Fibroblast of skin of right quadriceps (primary cell): Measurements from ENCODE around the gene CACNA1F.

Experiments used
- DNase-seq: peaks from one replicate; pipeline ENCODE4 v3.0.0-alpha.2; 2013

Gene CACNA1F

DNA sequence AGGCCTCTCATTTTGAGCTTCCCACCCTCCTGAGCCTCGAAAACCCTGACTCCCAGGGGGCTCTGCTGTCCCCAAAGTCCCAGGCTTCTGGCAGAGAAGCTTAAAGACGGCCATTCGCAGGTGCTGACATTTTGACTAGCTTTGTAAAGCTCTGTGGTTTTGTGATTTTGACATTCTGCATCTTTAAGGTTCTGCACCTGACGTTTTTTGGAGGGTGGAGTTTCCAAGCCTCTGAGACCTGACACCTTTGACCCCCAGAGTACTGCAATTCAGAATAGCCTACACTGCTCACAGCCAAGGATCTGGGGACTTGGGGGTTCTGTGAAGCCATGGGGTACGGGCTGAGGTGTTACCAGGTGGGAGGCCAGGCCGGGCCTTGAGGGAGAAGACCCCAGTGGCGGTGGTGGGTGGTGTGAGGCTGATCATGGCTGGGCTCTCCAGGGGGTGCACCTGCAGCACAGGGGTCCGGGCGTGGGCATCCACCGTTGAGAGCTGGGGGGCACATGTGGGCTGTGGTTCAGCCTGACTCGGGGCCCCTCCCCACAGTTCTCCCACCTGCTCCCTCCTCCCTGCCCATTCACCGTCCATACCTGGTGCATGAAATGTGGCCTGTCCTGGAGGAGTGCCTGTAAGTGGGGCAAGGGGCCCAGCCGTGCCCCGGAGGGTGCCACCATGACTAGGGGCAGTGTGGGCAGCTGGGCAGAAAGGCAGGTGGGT lies 24.1 kb upstream of the CACNA1F start:
- no peak for DNase-seq

DNA sequence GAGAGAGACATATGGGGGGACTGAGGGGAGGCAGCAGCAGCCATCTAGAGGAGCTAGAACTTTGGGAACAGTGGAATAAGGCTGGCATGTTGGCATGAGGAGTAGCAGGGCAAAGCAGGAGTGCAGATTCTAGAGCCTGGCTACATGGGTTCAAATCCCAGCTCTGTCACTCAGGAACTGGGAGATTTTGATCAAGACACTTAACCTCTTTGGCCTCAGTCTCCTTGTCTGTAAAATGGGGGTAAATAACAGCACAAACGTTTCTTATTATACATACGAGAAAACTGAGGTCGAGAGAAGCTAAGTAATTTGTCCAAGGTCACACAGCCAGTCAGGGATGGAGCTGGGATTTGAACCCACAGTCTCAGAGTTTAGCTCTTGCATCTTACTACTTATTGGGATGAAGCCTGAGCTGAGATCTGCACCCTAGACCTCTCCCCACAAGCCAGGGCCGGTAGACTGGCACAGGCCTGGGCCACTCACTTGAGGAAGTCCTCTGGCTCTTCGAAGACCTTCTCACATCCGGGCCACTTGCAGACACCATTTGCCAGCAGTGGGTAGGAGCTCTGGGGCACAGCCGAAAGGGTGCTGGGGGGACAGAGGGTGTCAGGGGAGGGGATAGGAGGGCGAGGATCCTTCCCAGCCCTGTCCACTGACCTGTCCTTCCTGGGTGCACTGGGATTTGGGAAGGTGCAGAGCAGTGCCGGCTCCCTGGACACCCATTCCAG lies 23.3 kb upstream of the CACNA1F start:
- DNase-seq: no peak

DNA sequence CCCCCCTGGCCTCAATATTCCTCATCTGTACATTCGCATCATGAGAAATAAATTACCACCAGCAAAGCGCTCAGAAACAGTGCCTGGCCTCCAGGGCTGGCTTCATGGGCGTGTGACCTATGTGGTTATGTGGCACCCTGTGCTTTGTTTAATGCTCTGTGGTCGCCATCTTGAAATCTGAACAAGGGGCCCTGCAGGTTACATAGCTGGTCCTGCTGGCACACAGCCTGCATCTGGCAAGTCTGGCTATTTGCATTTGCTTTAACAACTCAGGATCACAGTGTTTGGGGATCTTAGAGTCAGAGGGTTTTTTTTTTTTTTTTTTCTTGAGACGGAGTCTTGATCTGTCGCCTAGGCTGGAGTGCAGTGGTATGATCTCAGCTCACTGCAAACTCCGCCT lies 21.5 kb upstream of the CACNA1F start:
- DNase-seq: no peak

DNA sequence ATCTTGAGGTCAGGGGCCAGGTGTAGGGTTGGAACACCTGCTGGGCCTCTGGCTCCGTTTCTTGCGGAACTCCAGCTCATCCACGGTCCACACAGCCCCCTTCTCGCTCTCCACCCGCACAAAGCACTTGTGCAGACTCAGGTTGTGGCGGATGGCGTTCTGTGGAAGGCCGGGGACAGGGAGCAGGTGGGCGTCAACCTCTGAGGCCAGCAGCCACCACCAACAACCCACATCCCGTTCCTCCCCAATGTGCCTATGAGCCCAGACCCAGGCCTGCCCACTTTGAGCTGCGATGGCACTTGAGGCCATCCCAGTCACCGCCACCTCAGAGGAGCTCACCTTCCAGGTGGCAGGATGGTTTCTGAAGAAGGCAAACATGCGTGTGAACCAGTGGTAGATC lies 18.2 kb upstream of the CACNA1F start:
- no peak for DNase-seq

DNA sequence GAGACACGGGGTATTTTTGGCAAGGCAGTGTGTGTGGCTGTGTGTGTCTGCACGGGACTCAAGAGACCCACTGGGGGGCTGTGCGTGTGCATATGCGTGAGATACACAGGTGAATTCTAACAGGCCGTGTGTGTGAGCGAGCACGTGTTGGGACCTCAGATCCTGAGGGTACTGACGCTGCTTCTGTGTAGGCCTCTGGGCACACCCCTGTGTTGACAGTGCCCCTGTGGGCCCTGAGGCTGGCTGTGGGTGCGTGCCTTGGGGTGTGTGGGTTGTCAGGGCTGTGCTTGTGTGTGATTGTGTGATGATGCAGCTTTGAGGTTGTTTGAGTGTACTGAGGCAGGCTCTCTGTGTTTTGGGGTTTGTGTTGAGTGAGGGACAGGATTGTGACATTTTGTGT lies 17.4 kb upstream of the CACNA1F start:
- DNase-seq: no peak

DNA sequence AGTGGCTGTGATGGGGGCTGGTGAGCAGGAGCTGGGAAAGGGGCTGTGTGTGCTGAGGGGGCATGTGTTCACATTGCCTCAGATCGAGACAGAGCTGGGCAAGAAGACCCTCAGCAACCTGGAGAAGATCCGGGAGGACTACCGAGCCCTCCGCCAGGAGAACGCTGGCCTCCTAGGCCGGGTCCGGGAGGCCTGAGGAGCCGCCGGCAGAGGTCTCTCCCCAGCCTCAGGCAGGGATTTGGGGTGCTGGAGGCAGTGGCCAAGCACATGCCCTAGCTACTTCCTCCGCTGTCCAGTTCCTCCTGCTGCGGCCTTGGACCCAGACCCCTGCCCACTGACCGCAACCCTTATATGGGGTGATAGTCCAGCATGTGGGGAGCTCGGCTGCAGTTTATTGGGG lies 16.9 kb upstream of the CACNA1F start:
- no peak for DNase-seq

DNA sequence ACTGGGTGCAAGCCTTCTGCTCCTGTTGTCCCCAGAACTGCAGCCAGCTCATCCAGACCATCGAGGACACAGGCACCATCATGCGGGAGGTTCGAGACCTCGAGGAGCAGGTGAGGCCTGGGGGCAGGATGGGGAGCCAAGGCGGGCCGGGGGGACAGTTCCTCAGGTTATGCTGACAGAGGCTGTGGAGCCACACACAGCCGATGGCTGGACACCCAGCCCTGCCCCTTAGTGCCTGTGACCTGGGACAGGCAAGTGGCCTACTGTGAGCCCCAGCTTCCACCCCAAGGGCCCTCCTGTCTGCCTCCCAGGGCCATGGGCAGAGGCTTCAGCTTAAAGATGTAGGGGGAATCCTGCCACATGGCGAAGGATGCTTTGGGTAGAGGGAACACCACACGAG lies 16.5 kb upstream of the CACNA1F start:
- no peak for DNase-seq

DNA sequence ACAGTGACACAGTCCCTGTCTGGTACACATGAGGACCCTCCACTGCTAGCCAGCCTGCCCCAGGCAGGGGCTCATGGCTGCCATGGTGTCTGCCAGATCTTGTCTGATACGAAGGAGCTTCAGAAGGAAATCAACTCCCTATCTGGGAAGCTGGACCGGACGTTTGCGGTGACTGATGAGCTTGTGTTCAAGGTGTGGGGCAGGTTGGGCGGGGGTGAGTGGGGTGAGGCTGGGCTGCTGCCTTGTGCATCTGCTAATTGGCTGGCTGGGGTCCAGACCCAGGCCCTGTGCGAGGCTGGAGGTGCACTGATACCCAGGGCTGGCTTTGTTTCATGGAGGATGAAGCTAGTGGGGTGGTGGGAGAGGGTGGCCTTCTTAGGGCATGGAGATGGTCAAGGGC lies 15.9 kb upstream of the CACNA1F start:
- DNase-seq: no peak

DNA sequence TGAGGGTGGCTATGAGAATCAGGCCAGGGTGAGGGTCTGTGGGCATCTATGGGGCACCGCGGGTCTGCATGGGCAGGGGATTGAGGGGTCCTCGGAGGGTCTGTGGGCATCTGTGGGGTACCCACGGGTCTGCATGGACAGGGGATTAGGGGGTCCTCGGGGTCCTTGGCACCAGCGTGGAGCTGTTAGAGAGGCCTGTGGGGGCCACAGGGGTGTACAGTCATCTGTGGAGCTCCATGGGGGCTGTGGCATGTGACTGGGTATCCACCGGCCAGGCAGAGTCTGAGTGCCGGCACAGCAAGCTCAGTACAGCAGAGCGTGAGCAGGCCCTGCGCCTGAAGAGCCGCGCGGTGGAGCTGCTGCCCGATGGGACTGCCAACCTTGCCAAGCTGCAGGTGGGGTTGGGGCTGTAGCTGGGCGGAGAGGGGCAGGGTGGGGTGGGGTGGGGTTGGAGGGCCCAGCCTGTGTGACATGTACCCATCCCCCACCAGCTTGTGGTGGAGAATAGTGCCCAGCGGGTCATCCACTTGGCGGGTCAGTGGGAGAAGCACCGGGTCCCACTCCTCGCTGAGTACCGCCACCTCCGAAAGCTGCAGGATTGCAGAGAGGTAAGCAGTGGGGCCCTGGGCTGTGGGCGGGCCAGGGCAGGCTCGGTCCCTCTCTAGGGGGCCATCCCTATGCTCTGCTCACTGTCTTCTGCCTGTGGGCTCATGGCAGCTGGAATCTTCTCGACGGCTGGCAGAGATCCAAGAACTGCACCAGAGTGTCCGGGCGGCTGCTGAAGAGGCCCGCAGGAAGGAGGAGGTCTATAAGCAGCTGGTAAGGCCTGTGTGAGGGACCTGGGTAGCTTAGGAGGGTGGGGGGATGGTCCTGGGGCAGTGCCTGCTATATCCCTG lies 15.0 kb upstream of the CACNA1F start:
- DNase-seq: no peak

DNA sequence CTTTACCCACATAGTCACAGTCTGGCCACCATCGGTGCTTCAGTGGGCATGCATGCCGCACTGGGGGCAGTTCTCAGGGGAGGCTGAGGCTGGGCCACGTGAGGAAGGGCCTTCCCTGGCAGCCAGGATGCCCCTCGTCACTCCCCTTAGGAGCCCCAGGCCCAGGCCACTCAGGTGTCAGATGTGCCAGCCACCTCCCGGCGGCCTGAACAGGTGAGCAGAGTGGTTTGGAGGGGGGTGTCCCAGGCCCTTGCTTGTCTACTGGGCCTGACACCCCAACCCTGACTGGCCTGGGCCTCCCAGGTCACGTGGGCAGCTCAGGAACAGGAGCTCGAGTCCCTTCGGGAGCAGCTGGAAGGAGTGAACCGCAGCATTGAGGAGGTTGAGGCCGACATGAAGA lies 14.2 kb upstream of the CACNA1F start:
- no peak for DNase-seq

DNA sequence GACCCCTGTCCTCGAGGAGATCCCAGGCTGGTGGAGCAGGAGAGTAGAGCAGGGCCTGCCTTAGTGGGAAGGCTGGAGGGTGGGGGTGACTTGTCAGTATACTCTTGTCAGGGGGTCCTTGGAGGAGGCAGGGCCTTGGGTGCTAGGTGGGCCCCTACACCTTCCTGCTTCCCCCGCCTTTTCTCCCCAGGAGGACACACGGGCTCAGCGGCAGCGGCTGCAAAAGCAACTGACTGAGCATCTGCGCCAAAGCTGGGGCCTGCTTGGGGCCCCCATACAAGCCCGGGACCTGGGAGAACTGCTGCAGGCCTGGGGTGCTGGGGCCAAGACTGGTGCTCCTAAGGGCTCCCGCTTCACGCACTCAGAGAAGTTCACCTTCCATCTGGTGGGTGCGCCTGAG lies 13.4 kb upstream of the CACNA1F start:
- DNase-seq: no peak

DNA sequence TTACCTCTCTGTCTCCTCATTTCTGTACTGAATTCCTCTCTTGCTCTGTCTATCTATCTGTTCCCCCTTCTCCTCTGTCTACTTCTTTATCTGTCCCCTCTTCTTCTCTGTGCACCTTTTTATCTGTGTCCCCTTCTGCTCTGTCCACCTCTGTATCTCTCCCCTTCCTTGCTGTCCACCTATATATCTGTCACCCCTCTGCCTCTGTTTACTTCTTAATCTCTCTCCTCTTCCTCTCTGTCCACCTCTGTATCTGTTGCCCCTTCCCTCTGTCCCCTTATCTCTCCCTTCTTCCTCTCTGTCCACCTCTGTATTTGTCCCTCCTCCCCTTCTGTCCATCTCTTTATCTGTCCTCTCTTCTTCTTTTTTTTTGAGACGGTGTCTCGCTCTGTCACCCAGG lies 11.1 kb upstream of the CACNA1F start:
- DNase-seq: no peak

DNA sequence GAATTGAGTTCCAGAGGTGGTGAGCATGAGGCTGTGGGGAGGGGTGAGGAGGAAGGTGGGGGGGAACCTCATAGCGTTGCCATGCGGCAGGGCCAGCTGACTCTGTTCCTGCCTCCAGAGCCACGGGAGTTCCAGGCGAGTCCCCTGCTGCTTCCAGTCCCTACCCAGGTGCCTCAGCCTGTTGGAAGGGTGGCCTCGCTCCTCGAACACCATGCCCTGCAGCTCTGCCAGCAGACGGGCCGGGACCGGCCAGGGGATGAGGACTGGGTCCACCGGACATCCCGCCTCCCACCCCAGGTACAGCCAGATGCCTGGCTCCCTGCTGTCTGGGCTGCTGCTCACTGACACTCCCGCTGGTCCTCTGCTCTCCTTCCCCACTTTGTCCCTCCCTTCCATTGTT lies 10.0 kb upstream of the CACNA1F start:
- DNase-seq: no peak

DNA sequence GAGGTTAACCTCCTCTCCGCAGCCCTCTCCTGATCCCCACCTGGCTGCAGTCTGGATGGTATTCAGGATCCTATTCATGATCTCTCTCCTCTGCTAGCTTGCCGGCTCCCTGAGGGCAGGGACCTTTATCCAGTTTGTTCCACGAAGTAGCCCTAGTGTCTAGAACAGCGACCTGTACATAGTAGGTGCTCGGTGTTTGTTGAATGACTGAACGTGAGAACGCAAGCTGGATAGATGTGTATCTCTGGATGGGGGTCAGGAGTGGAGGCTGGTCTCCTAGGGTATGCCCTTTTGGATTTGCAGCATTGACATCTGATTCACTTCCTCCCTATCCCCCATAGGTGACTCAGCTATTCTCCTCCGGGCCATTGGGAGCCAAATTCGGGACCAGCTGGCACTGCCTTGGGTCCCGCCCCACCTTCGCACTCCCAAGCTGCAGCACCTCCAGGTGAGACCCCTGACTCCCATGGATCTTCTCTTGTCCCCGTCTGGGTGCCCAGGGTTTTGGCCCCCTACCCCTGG lies 9.5 kb upstream of the CACNA1F start:
- no peak for DNase-seq

DNA sequence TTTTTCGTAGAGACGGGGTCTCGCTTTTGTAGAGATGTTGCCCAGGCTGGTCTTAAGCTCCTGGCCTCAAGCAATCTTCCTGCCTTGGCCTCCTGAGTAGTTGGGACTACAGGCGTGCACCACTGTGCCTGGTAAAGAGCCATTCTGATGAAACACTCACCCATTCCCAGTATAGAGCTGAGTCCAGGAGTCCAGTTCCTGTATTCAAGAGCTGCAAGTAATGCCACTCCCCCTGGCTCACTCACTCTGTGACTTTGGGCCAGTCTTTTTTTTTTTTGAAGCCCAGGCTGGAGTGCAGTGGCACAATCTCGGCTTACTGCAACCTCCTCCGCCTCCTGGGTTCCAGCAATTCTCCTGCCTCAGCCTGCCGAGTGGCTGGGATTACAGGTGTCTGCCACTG lies 5.6 kb upstream of the CACNA1F start:
- no peak for DNase-seq

DNA sequence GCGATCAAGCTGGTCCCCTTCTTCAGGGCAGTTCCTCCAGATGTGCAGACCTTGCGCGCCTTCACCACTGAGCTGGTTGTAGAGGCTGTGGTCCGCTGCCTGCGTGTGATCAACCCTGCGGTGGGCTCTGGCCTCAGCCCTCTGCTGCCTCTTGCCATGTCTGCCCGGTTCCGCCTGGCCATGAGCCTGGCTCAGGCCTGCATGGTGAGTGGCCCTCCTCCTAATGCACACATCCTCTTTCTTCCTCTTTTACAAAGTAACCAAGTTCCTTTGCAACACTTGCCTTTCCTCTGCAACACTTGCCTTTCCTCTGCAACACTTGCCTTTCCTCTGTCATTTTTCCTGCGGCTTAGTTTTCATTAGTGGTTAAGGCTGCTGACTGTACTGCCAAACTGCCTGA lies 3.9 kb upstream of the CACNA1F start:
- DNase-seq: no peak

DNA sequence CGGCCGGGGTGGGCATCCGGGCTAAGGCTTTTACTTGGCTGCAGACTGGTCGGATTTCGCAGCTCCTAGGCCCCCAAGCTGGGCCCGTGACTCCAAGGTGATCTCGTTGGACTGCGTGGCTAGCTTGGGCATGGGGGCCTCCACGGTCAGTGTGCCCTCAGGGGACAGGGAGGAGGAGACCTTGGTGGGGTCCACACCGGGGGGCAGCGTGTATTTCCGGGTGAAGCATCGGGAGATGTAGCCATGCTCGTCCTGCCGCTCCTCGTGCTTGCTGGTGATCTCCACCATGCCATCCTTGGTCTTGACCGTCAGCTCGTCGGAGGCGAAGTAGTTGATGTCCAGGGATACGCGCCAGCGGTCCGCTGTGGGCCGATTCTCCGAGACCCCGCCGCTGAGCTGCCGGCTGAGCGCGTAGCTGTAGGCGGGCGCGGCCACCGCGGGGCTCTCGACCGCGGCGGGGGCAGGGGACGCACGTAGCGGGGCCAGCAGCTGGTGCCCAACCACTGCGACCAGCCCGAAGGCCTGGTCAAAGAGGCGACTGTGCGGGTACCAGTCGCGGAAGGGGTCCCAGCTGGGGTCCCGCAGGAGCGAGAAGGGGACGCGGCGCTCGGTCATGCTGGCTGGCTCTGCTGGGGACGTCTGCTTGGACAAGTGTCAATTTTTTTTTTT lies 881 bp upstream of the CACNA1F start:
- DNase-seq: no peak

DNA sequence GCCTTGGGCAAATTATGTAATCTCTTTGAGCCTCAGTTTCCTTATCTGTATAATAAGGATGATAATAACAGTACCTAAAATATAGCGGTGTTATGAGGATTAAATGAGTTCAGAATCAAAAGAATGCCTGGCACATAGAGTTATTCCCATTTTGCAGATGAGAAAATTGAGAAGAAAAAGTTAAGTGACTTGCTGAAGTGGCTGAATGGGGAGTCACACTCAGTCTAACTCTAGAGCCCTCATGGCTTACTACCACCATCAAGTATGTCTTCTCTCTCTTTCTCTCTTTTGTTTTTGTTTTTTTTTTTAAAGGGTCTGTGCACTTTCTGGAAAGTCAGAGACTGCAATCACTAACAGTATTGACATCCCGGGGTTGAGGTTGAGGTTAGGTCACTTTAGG lies 615 bp downstream of the CACNA1F start:
- DNase-seq: no peak

DNA sequence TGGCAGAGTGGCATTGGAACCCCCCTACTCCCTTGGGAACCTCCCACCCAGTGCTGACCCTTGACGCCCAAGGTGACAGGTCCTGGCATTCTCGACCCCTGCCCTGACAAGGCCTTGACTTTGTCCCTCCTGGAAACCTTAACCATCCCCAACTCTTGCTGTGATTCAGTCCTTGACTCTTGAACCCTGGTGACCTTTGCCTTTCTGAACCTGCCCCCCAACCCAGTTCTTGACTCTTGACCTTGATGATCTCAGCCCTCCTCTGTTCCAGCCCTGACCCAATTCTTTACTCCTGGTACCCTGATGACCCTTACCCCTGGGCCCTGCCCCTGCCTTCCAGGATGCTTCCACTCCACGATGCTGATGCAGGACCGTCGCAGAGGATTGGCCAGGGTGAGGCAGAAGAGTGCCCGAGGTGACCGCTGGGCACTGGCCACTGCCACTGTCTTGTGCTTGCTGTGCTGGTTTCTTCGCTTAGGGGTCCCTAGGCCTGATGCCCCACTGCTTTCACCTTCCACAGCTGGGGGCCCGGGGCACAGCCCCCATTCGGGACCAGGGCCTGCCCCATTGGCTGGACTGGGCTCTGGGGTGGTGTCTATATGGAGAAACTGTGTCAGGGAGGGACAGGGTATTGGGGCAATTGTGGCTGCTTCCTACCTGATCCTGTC lies 1.7 kb downstream of the CACNA1F start:
- DNase-seq: no peak

DNA sequence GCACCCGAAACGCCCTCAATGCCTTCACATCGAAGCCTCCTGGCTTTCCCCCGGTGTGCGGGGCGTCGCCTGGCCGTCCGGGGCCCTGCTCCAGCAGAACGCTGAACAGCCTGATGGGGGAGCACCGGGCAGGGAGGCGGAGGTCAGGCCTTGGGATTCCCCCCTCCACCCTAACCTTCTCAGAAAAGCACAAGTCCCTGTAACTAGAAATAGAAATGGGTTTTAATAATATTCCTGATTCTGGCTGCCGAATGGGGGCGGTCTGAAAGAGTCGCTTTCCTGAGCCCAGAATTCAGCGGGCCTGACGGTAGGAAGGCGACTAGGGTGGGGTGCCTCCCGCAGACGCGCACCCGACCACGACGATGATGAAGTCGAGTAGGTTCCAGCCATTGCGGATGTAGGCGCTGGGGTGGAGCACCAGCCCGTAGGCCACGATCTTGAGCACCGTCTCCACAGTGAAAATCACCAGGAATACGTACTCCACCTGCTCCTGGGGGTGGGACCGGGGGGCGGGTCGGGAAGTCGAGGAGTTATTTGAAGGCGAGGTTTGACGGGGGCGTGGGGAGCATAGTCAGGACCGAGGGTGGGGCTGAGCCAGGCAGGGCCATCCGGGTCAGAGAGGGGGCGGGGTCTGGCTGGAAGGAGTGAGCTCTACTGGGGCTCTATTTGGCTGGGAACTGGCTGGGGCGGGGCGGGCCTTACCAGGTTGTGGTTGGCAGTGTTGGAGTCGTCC lies 2.5 kb downstream of the CACNA1F start:
- no peak for DNase-seq

DNA sequence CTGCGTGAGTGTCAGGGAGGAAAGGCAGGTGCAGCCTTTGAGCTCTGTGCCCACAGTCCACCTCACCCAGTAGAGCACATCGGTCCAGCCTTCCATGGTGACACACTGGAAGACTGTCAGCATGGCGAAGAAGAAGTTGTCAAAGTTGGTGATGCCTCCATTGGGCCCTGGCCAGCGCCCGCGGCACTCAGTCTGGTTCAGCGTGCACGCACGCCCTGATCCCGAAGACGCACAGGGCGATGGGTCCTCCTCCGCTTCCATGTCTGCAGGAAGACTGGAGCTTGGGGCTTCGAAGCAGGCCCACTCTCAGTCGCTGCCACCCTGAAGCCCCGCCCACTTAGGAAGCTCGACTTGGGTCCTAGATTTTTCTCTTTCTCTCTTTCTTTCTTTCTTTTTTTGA lies 5.0 kb downstream of the CACNA1F start:
- DNase-seq: no peak

DNA sequence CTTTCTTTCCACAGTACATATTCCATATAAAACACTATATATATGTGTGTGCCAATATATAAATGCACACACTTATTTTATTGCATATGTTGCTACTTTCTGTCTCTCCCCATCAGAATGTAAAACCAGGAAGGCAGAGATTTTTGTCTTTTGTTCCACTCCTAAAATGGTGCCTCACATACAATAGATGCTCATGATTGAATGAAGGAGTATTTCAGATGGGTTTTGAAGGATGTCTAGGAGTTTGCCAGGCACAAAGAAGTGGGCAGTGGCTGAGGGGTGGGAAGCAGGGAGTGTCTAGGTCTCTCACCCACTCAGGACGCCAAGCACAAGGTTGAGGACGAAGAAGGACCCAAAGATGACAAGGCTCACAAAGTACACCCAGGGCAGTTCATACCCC lies 5.4 kb downstream of the CACNA1F start:
- no peak for DNase-seq
